ENCODE data around the gene LIN37.

LIN37 gene

GRCh38 chr19:35776102-35776788 is 27.9 kb downstream of the LIN37 start:
- no peak for DNase-seq

- DNase-seq = no peak
These were observed 28.9 kb downstream of the LIN37 start for GRCh38 chr19:35777086-35777841.

GRCh38 chr19:35777961-35778360 is 29.6 kb downstream of the LIN37 start:
- DNase-seq = no peak

GRCh38 chr19:35779033-35779432 is 30.7 kb downstream of the LIN37 start:
- no peak for DNase-seq

- no peak for DNase-seq
These were observed 31.7 kb downstream of the LIN37 start for GRCh38 chr19:35780058-35780457.

- no peak for DNase-seq
These were observed 32.3 kb downstream of the LIN37 start for GRCh38 chr19:35780717-35781116.

- DNase-seq = no peak
These were observed 33.3 kb downstream of the LIN37 start for GRCh38 chr19:35781650-35782049.

- DNase-seq = no peak
These were observed 34.2 kb downstream of the LIN37 start for GRCh38 chr19:35782589-35782988.

GRCh38 chr19:35783469-35784434 is 35.4 kb downstream of the LIN37 start:
- DNase-seq = no peak

- no peak for DNase-seq
These were observed 36.3 kb downstream of the LIN37 start for GRCh38 chr19:35784503-35785338.

- DNase-seq = no peak
These were observed 36.9 kb downstream of the LIN37 start for GRCh38 chr19:35785339-35785627.

GRCh38 chr19:35786299-35787160 is 38.2 kb downstream of the LIN37 start:
- DNase-seq = no peak

GRCh38 chr19:35787227-35787799 is 38.9 kb downstream of the LIN37 start:
- no peak for DNase-seq

- no peak for DNase-seq
These were observed 40.0 kb downstream of the LIN37 start for GRCh38 chr19:35788205-35788960.

- no peak for DNase-seq
These were observed 41.0 kb downstream of the LIN37 start for GRCh38 chr19:35789195-35789977.

- no peak for DNase-seq
These were observed 41.9 kb downstream of the LIN37 start for GRCh38 chr19:35789978-35790944.

- no peak for DNase-seq
These were observed 42.8 kb downstream of the LIN37 start for GRCh38 chr19:35790981-35791813.
